Measurements from ENCODE around the gene PAX2.

DNA sequence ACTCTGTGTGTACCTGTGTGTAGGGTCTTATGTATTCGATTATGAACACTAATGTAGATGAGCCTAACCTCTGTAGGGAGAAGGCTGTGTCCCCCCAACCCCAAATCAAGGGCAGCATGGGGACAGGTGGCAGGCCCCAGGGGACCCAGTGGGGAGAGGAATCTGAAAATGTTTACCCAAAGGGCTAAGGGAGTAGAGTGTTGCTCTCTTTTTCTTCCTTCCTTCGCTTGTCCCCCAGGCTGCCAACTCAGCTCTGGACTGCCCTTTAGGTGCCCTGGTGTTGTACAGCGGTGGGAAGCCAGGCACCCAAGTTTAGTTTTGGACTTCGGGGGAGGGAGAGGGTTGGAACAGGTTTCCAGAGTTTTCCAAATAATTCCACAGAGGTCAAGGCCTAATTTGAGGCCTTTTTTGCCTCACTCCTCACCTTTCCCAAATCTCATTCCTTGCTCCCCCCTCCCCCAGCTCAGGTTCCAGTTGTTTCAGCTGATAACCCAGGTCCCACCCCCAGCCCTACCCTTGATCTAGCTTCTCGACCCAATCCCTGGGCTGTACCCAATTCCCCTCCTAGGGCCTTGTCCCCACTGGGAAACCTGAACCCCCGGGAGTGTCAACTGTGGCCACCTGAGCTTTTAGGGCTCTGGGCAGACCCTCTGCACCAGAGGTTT lies 9.1 kb upstream of the PAX2 start:
- TF ChIP-seq, protein P1, sequence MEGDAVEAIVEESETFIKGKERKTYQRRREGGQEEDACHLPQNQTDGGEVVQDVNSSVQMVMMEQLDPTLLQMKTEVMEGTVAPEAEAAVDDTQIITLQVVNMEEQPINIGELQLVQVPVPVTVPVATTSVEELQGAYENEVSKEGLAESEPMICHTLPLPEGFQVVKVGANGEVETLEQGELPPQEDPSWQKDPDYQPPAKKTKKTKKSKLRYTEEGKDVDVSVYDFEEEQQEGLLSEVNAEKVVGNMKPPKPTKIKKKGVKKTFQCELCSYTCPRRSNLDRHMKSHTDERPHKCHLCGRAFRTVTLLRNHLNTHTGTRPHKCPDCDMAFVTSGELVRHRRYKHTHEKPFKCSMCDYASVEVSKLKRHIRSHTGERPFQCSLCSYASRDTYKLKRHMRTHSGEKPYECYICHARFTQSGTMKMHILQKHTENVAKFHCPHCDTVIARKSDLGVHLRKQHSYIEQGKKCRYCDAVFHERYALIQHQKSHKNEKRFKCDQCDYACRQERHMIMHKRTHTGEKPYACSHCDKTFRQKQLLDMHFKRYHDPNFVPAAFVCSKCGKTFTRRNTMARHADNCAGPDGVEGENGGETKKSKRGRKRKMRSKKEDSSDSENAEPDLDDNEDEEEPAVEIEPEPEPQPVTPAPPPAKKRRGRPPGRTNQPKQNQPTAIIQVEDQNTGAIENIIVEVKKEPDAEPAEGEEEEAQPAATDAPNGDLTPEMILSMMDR (IDR thresholded peaks at IDR 0.05), result no peak
- TF ChIP-seq POLR2A (IDR thresholded peaks at IDR 0.05), result no peak
